Calu3 (cell line): ENCODE results near the gene MYBPC2. TPM values are rescaled to one million over a fixed set of nuclear protein-coding genes. Genes with fewer than 3 reads are reported as not detected.
"Not testable (repeated sequence)": the region's sequence is repeated elsewhere in the genome, so short reads cannot be mapped to it uniquely, and the experiment has no call there.

Source experiments
- BruUV-seq: library from RNA; stranded (reverse); fragments of 400-500 nt; replicated peaks from 2 replicates; lab custom pipeline; 2021; lab: Mats Ljungman, UMichigan
- CTCF ChIA-PET: fragments of 300-600 bp; sonication (Branson Sonifier 250); formaldehyde crosslinking; loops from one replicate; lab custom pipeline; 2022; ENCODE audit warnings: antibody characterized with exemption; lab: Charles Lee
- DNase-seq: peaks from one replicate; pipeline ENCODE4 v3.0.0; 2022
- H3K27ac Mint-ChIP-seq: one replicate; pipeline ENCODE4 v1.8.0; 2022; ENCODE audit warnings: mixed read lengths; ENCODE audit not compliant: unreplicated experiment
- H3K27me3 Mint-ChIP-seq: one replicate; pipeline ENCODE4 v1.8.0; 2022; ENCODE audit warnings: mixed read lengths; ENCODE audit not compliant: unreplicated experiment
- H3K36me3 Mint-ChIP-seq: one replicate; pipeline ENCODE4 v1.8.0; 2022; ENCODE audit warnings: mild to moderate bottlenecking, moderate library complexity, mixed read lengths; ENCODE audit not compliant: insufficient read depth, unreplicated experiment
- H3K4me1 Mint-ChIP-seq: one replicate; pipeline ENCODE4 v1.8.0; 2022; ENCODE audit warnings: mild to moderate bottlenecking, low read depth, mixed read lengths; ENCODE audit not compliant: unreplicated experiment
- H3K4me3 Mint-ChIP-seq: one replicate; pipeline ENCODE4 v1.8.0; 2022; ENCODE audit warnings: mild to moderate bottlenecking, low read depth, moderate library complexity, mixed read lengths; ENCODE audit not compliant: unreplicated experiment
- H3K9me3 Mint-ChIP-seq: one replicate; pipeline ENCODE4 v1.8.0; 2022; ENCODE audit warnings: low read depth, mixed read lengths; ENCODE audit not compliant: unreplicated experiment
- intact Hi-C: fragments of 100-400 bp; cut with micrococcal nuclease; formaldehyde crosslinking; loops from one replicate; pipeline ENCODE4 v1.10.0; 2022; ENCODE audit not compliant: unreplicated experiment
- total RNA-seq: library from RNA; stranded (reverse); gene quantifications from 2 replicates; pipeline ENCODE4 v1.2.3, GENCODE V29; 2022
- TF ChIP-seq, protein P1 (sequence below): fragments of 200-600 bp; IDR thresholded peaks from one replicate; pipeline ENCODE4 v1.8.0; 2022; ENCODE audit warnings: antibody characterized with exemption; ENCODE audit not compliant: unreplicated experiment

MYBPC2 gene
- total RNA-seq, 1 experiment from 2014 or later = not detected

DNA sequence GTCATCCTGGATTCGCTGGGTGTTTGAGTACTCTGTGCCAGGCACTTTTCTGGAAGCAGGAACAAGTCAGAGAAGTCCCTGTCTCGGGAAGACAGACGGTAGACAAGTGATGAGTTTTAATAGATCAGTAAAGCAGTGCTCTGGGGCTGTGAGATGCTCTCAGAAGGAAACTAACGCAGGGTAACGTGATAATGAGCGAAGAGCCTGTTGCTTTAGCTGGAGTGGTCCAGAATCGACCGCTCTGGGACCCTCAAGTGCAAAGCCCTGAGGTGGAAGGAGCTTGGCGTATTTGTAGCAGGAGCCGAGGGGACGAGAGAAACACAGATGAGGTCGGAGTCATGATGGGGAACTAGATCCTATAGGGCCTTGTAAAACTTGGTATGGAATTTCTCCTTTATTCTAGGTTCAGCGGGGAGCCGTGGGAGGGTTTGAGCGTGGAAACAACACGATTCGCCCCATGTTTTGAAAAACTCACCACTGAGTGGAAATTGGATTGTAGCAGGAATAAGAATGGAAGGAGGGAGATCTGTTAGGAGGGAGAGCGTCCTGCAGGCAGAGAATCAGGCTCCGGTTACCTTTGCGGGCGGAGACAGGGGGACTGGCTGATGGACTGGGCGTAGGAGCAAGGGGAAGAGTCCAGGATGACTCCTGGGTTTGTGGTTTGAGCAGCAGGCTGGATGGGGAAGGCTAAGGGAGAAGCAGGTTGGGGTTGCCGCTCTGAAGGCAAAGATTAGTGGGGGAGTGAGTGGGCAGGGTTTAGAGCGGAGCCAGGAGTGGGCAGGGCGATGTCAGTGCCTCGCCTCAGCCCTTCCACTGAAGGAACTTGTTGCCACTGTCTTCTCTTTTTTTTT is 47.8 kb upstream of the MYBPC2 start:
- H3K36me3 Mint-ChIP-seq = peaks cover 43% of the 10 kb centered on the region
- BruUV-seq = no TSS peak
- peak overlapping the region; percentile 91 for H3K27ac Mint-ChIP-seq
- CTCF ChIA-PET = interaction anchor here (0.6 to 1.7 kb wide), 2 partner anchors 28 to 126 kb away, joined by 4 to 6 read pairs; partner anchors contain the start of gene JOSD2
- intact Hi-C loops = no loop called here
- peak overlapping the region; percentile 97 for H3K4me3 Mint-ChIP-seq
- TF ChIP-seq, protein P1, sequence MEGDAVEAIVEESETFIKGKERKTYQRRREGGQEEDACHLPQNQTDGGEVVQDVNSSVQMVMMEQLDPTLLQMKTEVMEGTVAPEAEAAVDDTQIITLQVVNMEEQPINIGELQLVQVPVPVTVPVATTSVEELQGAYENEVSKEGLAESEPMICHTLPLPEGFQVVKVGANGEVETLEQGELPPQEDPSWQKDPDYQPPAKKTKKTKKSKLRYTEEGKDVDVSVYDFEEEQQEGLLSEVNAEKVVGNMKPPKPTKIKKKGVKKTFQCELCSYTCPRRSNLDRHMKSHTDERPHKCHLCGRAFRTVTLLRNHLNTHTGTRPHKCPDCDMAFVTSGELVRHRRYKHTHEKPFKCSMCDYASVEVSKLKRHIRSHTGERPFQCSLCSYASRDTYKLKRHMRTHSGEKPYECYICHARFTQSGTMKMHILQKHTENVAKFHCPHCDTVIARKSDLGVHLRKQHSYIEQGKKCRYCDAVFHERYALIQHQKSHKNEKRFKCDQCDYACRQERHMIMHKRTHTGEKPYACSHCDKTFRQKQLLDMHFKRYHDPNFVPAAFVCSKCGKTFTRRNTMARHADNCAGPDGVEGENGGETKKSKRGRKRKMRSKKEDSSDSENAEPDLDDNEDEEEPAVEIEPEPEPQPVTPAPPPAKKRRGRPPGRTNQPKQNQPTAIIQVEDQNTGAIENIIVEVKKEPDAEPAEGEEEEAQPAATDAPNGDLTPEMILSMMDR = no peak
- no peaks in the 10 kb centered on the region for H3K9me3 Mint-ChIP-seq
- DNase-seq = no peak
- H3K27me3 Mint-ChIP-seq = no peaks in the 10 kb centered on the region
- peaks cover 27% of the 10 kb centered on the region for H3K4me1 Mint-ChIP-seq

DNA sequence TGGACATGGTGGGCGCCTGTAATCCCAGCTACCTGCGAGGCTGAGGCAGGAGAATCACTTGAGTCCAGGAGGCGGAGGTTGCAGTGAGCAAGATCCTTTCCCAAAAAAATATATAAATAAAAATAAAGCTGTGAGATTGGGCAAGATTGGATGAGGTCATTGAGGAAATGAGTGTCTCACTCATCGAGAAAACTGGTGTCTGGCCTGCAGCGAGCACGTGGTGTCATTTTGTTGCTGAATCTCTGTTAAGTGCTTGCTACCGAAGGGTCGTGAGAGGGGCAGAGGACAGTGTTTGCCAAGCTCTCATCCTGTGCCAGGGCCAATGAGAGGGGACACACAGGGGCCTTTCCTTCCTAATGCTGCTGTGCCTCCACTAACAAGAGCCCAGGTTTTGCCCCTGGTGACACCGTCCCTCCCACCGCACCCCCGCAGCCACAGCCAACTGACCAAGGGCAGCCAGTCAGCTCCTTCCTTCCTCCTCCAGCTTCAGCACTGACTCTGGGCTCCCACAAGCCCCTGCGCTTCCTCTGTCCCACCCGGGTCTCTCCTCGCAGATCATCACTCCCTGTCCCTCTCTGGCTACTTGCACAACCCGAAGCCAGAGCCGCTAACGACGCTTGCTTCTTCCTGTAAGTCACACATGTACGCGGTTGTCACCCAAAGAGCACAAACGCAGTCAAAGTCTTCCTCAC is 45.4 kb upstream of the MYBPC2 start:
- TF ChIP-seq, protein P1 = no peak
- Mint-ChIP-seq H3K9me3 (no peaks in the 10 kb centered on the region), H3K27me3 (no peaks in the 10 kb centered on the region), H3K36me3 (peaks cover 37% of the 10 kb centered on the region), H3K4me3 (no peak overlapping the region), H3K27ac (no peak overlapping the region), H3K4me1 (peaks cover 27% of the 10 kb centered on the region)
- intact Hi-C loops = no loop called here
- TSS peak; percentile 7 for BruUV-seq
- CTCF ChIA-PET = interaction anchor here (0.6 kb wide), 2 partner anchors 58 to 70 kb away, joined by 3 to 6 read pairs; partner anchors contain the start of gene KCNC3
- no peak for DNase-seq

DNA sequence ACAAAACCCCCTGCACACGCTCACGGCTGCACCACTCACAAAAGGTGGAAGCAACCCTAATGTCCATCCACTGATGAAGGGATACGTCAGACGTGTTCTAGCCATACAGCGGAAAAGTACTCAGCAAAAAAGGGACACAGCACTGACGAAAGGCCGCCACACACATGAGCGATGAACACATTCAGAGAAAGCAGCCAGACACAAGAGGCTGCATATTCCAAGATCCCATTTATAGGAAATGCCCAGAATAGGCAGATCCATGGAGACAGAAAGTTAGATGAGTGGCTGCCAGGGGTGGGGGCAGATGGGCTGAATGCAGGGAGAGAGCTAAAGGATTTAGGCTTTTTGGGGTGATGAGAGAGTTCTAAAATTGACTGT is 44.8 kb upstream of the MYBPC2 start:
- no peak overlapping the region for H3K4me3 Mint-ChIP-seq
- no peaks in the 10 kb centered on the region for H3K9me3 Mint-ChIP-seq
- CTCF ChIA-PET = interaction anchor here (0.6 kb wide), 1 partner anchor 70 kb away, joined by 6 read pairs; no protein-coding TSS in a partner anchor
- H3K27me3 Mint-ChIP-seq = no peaks in the 10 kb centered on the region
- intact Hi-C loops = no loop called here
- peaks cover 33% of the 10 kb centered on the region for H3K36me3 Mint-ChIP-seq
- no TSS peak for BruUV-seq
- TF ChIP-seq, protein P1 = no peak
- no peak for DNase-seq
- H3K27ac Mint-ChIP-seq = no peak overlapping the region
- H3K4me1 Mint-ChIP-seq = peaks cover 26% of the 10 kb centered on the region

DNA sequence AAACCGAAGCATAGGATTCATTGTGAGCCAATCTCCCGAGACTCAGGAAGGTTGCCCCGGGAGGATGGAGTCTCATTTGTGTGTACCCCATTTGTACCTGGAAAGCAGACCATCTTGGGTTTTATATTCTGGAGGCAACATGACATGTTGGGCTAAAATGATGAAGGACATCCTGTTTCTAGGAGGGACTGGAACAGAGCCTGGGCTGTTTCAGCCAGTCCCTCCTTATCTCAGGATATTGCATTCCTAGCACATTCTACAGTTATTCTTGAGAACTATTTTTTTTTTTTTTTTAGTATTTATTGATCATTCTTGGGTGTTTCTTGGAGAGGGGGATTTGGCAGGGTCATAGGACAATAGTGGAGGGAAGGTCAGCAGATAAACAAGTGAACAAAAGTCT is 42.4 kb upstream of the MYBPC2 start:
- H3K9me3 Mint-ChIP-seq, CTCF ChIA-PET, BruUV-seq, H3K27ac Mint-ChIP-seq, DNase-seq, H3K36me3 Mint-ChIP-seq, H3K4me3 Mint-ChIP-seq, H3K27me3 Mint-ChIP-seq, intact Hi-C loops, H3K4me1 Mint-ChIP-seq: not testable (repeated sequence)

DNA sequence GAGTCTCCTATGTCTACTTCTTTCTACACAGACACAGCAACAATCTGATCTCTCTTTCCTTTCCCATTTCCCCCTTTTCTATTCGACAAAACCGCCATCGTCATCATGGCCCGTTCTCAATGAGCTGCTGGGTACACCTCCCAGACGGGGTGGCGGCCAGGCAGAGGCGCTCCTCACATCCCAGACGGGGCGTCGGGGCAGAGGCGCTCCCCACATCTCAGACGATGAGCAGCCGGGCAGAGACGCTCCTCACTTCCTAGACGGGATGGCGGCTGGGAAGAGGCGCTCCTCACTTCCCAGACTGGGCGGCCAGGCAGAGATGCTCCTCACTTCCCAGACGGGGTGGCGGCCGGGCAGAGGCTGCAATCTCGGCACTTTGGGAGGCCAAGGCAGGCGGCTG is 41.7 kb upstream of the MYBPC2 start:
- BruUV-seq, CTCF ChIA-PET: not testable (repeated sequence)

More for the DNA sequence above, 41.7 kb upstream of the MYBPC2 start:
- H3K9me3 Mint-ChIP-seq, H3K4me3 Mint-ChIP-seq, H3K27ac Mint-ChIP-seq, H3K27me3 Mint-ChIP-seq, H3K36me3 Mint-ChIP-seq, H3K4me1 Mint-ChIP-seq, intact Hi-C loops, DNase-seq: not testable (repeated sequence)
